Right atrium auricular region (tissue), 2 donors: ENCODE results near the gene LSM4. TPM values are rescaled to one million over a fixed set of nuclear protein-coding genes. Genes with fewer than 3 reads are reported as not detected.
A peak's percentile ranks its signal among the peaks of the same experiment; 100 is the strongest.

Experiments
- DNase-seq: peaks from one replicate; pipeline ENCODE4 v3.0.0-alpha.2; 2019; ENCODE audit warnings: low spot score
- H3K27ac ChIP-seq, 2 donors: fragments of 200-600 bp; sonication (generic); 1 replicate in 1 of 2; 2 replicates in 1 of 2; pipeline ENCODE4 v1.5.1; 2016 to 2019
- H3K27me3 ChIP-seq, 2 donors: fragments of 200-600 bp; sonication (generic); one replicate each; pipeline versions ENCODE4 v1.5.1 to v1.6.0; 2017 to 2019
- H3K36me3 ChIP-seq: fragments of 200-600 bp; sonication (generic); one replicate; pipeline ENCODE4 v1.5.1; 2016
- H3K4me1 ChIP-seq, 2 donors: fragments of 200-600 bp; sonication (generic); one replicate each; pipeline versions ENCODE4 v1.5.1 to v1.6.0; 2017 to 2019
- H3K4me3 ChIP-seq, 2 donors: fragments of 200-600 bp; sonication (generic); 1 replicate in 1 of 2; 2 replicates in 1 of 2; pipeline ENCODE4 v1.5.1; 2017 to 2019; ENCODE audit warnings: mild to moderate bottlenecking in 1 of 2, moderate library complexity in 1 of 2
- H3K9me3 ChIP-seq, 2 donors: fragments of 200-600 bp; sonication (generic); one replicate each; pipeline ENCODE4 v1.5.1; 2019
- total RNA-seq, 2 donors: library from RNA; depleted of rRNA; stranded (reverse); fragments of >200 nt; gene quantifications; one replicate each; pipeline ENCODE4 v1.1.0, GENCODE V29; 2016
- TF ChIP-seq, protein P1 (sequence below), 2 donors: fragments of 200-600 bp; sonication (generic); IDR thresholded peaks; one replicate each; pipeline ENCODE4 v1.5.1; 2019; ENCODE audit warnings: antibody characterized with exemption in 2 of 2

The LSM4 gene
- total RNA-seq, 2 donors from 2014 or later, result 68.5 to 97.3 TPM

DNA sequence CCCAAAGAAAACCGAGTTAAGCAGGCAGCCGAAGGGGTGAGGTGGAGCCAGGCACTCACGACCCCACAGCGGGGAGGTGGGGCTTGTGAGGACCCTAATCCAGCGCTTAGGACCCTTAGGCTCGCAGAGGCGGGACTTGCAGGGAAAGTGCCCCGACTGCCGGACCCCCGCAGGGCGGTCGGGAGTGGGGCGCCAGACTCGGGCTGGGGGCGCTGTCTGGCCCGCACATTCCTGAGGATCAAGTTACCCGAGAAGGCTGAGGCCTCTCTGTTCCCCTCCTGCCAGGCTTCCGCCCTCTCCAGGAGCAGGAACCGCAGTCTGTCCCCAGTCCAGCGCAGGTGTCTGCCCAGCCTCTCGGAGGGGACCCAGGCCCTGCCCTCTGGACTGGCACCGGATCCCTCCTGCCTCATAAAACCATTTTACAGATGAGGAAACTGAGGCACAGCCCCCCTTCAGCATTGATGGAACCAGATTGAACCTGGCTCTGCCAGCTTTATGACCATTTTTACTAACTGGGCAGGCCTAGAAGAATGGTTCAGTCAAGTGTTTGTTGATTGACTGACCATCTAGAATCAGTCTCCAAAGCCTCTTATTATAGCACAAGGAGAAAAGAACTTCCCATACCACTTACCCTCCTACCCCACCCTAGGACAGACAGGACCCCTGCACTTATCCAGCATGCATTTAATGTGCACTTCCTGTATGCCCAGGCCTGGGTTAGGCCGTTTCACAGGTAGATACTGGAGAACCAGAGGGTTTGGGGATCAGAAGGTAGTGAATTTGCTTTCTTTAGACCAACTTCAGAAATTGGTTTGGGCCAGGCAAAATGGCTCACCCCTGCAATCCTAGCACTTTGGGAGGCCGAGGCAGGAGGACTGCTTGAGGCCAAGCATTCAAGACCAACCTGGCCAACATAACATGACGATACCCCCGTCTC is 34.8 kb downstream of the LSM4 start:
- peaks cover 0 to 31% of the 10 kb centered on the region in 2 donors for H3K4me1 ChIP-seq

DNA sequence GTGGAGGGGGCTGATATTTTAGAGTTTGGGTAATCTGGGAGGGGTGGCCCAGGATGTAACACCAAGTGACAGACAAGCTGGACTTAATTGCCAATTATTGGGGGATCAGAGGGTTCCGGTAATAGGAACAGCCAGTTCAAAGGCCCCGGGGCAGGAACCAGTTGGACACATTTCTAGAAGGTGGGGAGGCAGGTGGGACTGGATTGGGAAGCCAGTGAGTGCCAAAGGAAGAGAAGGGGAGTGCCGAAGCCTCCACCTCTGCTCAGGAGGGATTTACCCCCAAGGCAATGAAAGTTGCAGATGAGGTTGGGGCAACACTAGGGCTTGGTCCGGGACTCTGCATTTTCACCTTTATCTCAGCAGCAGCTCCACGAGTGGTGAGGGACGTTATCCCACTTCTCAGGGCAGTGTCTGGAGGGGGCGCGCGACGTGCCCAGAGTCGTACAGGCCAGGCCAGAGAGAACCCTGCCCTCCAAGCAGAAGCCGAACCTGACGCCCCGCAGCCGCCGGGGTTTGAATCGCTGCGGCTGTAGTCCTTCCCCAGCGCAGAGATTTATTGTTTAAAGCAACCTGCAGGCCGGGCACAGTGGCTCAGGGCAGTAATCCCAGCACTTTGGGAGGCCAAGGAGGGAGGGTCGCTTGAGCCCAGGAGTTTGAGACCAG is 35.8 kb downstream of the LSM4 start:
- no peak for DNase-seq
- no peaks in the 10 kb centered on the region for H3K36me3 ChIP-seq
- no peak overlapping the region for H3K4me3 ChIP-seq
- no peaks in the 10 kb centered on the region for H3K27me3 ChIP-seq
- H3K4me1 ChIP-seq, result peaks cover 0 to 35% of the 10 kb centered on the region in 2 donors
- H3K27ac ChIP-seq, result peak overlapping the region; percentile 35 to 73
- TF ChIP-seq, protein P1, sequence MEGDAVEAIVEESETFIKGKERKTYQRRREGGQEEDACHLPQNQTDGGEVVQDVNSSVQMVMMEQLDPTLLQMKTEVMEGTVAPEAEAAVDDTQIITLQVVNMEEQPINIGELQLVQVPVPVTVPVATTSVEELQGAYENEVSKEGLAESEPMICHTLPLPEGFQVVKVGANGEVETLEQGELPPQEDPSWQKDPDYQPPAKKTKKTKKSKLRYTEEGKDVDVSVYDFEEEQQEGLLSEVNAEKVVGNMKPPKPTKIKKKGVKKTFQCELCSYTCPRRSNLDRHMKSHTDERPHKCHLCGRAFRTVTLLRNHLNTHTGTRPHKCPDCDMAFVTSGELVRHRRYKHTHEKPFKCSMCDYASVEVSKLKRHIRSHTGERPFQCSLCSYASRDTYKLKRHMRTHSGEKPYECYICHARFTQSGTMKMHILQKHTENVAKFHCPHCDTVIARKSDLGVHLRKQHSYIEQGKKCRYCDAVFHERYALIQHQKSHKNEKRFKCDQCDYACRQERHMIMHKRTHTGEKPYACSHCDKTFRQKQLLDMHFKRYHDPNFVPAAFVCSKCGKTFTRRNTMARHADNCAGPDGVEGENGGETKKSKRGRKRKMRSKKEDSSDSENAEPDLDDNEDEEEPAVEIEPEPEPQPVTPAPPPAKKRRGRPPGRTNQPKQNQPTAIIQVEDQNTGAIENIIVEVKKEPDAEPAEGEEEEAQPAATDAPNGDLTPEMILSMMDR (IDR thresholded peaks at IDR 0.05), result no peak
- no peaks in the 10 kb centered on the region for H3K9me3 ChIP-seq

More for the DNA sequence above, 34.8 kb downstream of the LSM4 start:
- Histone ChIP-seq H3K27me3 (no peaks in the 10 kb centered on the region), H3K4me3 (no peak overlapping the region), H3K36me3 (no peaks in the 10 kb centered on the region), H3K27ac (peak overlapping the region; percentile 35 to 52), H3K9me3 (no peaks in the 10 kb centered on the region)
- TF ChIP-seq, protein P1 (IDR thresholded peaks at IDR 0.05), result no peak
- DNase-seq, result no peak

DNA sequence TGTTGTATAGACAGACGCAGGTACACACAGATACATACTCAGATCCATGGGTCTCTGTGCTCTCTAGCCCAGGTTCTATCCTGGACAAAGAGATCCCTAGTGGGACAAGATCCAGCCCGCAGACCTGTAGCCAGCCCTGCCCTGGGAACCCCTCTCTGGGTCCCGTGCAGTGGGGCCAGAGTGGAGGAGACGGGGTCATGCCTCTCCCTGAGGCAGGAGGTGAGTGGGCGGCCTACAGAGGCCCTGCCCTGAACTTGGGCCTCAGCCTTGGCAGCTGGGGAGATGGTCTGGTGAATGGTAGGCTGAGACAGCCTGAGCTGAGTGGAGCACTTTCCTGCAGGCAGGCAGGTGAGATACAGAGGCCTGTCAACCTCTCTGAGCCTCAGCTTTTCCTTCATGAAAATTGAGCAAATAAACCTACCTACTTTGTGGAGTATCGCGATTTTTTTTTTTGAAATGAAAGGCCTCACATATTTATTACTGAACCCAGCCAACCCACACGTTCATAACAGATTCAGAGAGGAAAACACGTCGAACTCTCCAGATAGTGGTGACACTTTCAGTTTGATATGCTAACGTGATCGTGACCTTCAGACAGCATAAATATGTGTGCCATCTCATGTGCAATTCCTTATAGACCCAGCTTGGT is 38.0 kb downstream of the LSM4 start:
- peaks cover 0 to 21% of the 10 kb centered on the region in 2 donors for H3K4me1 ChIP-seq
- no peaks in the 10 kb centered on the region for H3K27me3 ChIP-seq
- H3K4me3 ChIP-seq, result no peak overlapping the region
- peaks cover 7% of the 10 kb centered on the region for H3K36me3 ChIP-seq
- TF ChIP-seq, protein P1 (IDR thresholded peaks at IDR 0.05), result no peak
- DNase-seq, result no peak
- H3K9me3 ChIP-seq, result no peaks in the 10 kb centered on the region
- peak overlapping the region; percentile 39 to 73 for H3K27ac ChIP-seq

DNA sequence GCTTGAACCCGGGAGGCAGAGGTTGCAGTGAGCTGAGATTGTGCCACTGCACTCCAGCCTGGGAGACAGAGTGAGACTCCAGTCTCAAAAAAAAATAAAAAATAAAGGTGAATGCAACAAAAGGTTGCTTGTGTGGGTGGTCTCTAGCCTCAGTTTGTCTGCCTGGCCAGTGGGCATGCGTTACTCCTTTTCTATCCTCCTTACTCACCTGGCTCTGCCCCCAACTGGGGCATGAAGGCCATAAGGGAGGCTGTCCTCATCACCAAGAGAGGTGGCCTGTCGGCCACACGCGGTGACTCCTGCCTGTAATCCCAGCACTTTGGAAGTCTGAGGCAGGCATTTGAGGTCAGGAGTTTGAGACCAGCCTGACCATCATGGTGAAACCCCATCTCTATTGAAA is 39.5 kb downstream of the LSM4 start:
- TF ChIP-seq, protein P1 (IDR thresholded peaks at IDR 0.05), result no peak
- Histone ChIP-seq H3K4me1 (peaks cover 0 to 31% of the 10 kb centered on the region in 2 donors), H3K27ac (peak overlapping the region; percentile 97 to 98), H3K36me3 (peaks cover 17% of the 10 kb centered on the region), H3K9me3 (no peaks in the 10 kb centered on the region), H3K4me3 (no peak overlapping the region), H3K27me3 (no peaks in the 10 kb centered on the region)
- no peak for DNase-seq

DNA sequence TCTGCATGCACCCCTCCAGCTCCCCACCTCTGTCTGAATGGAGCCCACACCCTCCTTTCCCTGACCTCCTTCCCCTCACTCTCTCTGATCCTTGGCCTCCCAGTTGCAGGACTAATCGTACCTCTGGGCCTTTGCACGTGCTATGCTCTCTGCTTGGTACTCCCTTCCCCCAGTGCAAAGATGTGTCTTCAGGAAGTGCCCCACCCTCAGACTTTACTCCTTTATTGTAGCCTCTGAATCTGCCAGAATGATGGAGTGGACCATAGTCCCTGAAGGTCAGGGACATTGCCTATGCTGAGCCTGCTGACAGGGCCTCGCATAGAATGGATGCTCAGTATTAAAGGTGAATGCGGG is 40.1 kb downstream of the LSM4 start:
- no peak for DNase-seq

More for the DNA sequence above, 40.1 kb downstream of the LSM4 start:
- H3K27ac ChIP-seq, result peak overlapping the region; percentile 97 to 98
- H3K9me3 ChIP-seq, result no peaks in the 10 kb centered on the region
- peak overlapping the region in 1 of 2 donors; percentile 58 for H3K4me3 ChIP-seq
- H3K36me3 ChIP-seq, result peaks cover 23% of the 10 kb centered on the region
- H3K4me1 ChIP-seq, result peaks cover 0 to 37% of the 10 kb centered on the region in 2 donors
- TF ChIP-seq, protein P1 (IDR thresholded peaks at IDR 0.05), result no peak
- no peaks in the 10 kb centered on the region for H3K27me3 ChIP-seq
